SK-N-SH treated with all-trans-retinoic acid at 6 μM for 48 hours (cell line): ENCODE results near the gene BCAP29.

Experiments used
- CREB5 ChIP-seq: fragments of 250-450 bp; sonication (Bioruptor Pico); IDR thresholded peaks from 2 replicates; pipeline ENCODE4 v1.5.1; 2020; ENCODE audit warnings: low read depth, mild to moderate bottlenecking, moderate library complexity
- CSRNP3 ChIP-seq: fragments of 250-450 bp; sonication (Bioruptor Pico); IDR thresholded peaks from 2 replicates; pipeline ENCODE4 v1.5.1; 2021; ENCODE audit warnings: mild to moderate bottlenecking, moderate library complexity
- RARB ChIP-seq: fragments of 250-450 bp; sonication (Bioruptor Pico); IDR thresholded peaks from 2 replicates; pipeline ENCODE4 v1.8.0; 2021; ENCODE audit warnings: mild to moderate bottlenecking, moderate library complexity
- ZC3H10 ChIP-seq: fragments of 250-450 bp; sonication (Bioruptor Pico); IDR thresholded peaks from 2 replicates; pipeline ENCODE4 v1.5.1; 2021; ENCODE audit warnings: mild to moderate bottlenecking, moderate library complexity

DNA sequence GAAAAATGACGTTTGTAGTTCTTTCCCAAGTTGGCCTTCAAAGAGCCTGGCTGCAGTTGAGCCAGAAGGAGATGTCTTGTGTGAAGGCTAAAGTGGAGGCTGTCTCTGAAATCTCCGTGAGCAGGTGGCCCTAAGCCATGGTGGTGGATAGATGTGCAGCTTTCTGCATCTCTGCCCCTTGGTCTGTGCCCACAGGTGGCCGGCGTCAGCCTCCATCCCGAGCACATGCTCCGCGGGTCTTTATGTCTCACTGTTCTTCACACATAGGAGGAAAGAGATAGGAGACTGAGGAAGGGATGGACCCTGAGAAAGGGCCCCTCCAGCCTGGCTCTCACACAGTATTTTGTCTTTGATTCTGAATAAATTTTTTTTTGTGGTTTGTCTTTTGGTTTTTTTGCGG, 50.3 kb downstream of the BCAP29 start:
- no peak for TF ChIP-seq RARB (CRISPR knock-in tag)
- no peak for TF ChIP-seq ZC3H10 (CRISPR knock-in tag)
- no peak for TF ChIP-seq CREB5
- no peak for TF ChIP-seq CSRNP3
